ENCODE measurements around the gene CXorf65.

The CXorf65 gene

DNA sequence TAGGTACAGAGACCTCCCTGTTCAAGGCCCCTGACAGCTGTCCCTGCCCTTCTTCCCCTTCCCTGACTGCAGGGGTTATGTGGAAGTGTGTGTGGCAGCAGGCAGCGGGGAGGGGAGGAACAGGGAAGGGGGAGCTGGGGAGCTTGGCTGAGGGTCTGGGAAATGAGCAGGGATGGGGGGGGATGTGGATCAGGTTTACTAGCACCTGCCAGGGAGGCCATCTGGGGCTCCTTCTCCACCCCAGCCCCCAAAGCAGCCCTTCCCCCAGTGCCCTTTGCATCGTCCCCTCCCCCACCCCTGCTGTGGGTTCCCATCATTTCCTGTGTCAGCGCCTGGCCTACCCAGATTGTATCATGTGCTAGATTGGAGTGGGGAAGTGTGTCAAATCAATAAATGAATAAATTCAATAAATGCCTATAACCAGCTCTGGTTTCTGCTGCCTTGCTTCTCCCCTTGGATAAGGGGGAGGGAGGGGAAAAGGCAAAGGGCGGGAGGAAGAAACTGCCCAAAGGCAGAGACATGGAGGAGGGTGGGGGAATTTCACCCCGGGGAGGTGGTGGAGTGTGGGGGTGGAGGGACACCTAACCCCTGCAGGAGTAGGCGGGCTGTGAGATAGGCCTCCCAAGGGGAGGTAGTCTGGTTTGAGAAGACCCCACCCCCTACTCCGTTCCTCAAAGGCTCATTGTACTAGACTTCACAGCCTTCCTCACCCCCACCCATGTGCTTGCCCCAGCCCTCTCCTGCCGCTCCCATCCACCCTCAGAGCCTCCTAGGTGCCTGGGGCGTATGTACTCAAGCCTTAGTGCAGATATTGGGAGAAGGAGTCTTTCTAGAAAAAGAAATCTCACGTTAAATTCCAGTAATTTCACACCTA, 3.2 kb downstream of the CXorf65 start:
- Histone ChIP-seq H3K27me3 (ENCODE audit: control insufficient read depth, insufficient read depth, low read length) (peaks cover 4% of the 10 kb centered on the region), H3K9ac (ENCODE audit: low read depth, low read length) (no peak overlapping the region), H3K9me3 (replicated peaks; ENCODE audit: low read length) (no peaks in the 10 kb centered on the region), H3K4me2 (ENCODE audit: low read length) (no peak overlapping the region), H3K4me3 (ENCODE audit: low read length) (no peak overlapping the region), H3K4me1 (ENCODE audit: control insufficient read depth, insufficient read depth, low read length) (peaks cover 7% of the 10 kb centered on the region), H3K36me3 (ENCODE audit: insufficient read depth, low read length) (no peaks in the 10 kb centered on the region)

DNA sequence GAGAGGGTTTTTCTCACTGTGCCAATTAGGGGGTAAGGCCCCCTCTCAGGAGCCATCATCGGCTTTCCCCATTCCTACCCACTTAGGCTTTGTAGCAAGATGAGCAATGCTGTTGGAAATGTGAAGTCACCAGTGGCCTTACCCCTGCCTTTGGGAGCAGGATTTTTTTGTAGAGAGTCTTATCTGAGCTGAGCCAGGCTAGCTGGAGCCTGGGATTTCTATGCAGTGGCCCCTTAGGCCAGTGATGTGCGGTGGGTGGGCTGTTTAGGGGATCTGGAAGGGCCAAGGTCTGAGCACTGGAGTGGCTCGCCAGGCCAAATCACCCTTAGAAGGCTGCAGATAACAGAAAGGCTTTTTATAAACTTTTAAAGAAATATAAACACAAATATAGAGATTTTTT, 4.2 kb downstream of the CXorf65 start:
- Histone ChIP-seq H3K36me3 (ENCODE audit: insufficient read depth, low read length) (no peaks in the 10 kb centered on the region), H3K4me1 (ENCODE audit: control insufficient read depth, insufficient read depth, low read length) (peaks cover 7% of the 10 kb centered on the region), H3K9ac (ENCODE audit: low read depth, low read length) (no peak overlapping the region), H3K27me3 (ENCODE audit: control insufficient read depth, insufficient read depth, low read length) (peaks cover 3% of the 10 kb centered on the region), H3K4me2 (ENCODE audit: low read length) (no peak overlapping the region), H3K4me3 (ENCODE audit: low read length) (no peak overlapping the region), H3K9me3 (replicated peaks; ENCODE audit: low read length) (no peaks in the 10 kb centered on the region)

DNA sequence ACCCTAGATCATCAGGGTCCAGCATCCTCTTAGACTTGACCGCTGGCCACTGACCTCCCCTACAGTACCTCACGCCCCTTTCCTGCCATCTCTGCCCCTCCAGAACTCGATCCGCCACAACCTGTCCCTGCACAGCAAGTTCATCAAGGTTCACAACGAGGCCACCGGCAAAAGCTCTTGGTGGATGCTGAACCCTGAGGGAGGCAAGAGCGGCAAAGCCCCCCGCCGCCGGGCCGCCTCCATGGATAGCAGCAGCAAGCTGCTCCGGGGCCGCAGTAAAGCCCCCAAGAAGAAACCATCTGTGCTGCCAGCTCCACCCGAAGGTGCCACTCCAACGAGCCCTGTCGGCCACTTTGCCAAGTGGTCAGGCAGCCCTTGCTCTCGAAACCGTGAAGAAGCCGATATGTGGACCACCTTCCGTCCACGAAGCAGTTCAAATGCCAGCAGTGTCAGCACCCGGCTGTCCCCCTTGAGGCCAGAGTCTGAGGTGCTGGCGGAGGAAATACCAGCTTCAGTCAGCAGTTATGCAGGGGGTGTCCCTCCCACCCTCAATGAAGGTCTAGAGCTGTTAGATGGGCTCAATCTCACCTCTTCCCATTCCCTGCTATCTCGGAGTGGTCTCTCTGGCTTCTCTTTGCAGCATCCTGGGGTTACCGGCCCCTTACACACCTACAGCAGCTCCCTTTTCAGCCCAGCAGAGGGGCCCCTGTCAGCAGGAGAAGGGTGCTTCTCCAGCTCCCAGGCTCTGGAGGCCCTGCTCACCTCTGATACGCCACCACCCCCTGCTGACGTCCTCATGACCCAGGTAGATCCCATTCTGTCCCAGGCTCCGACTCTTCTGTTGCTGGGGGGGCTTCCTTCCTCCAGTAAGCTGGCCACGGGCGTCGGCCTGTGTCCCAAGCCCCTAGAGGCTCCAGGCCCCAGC, 5.7 kb downstream of the CXorf65 start:
- Histone ChIP-seq H3K9me3 (replicated peaks; ENCODE audit: low read length) (no peaks in the 10 kb centered on the region), H3K36me3 (ENCODE audit: insufficient read depth, low read length) (no peaks in the 10 kb centered on the region), H3K27me3 (ENCODE audit: control insufficient read depth, insufficient read depth, low read length) (peaks cover 3% of the 10 kb centered on the region), H3K4me1 (ENCODE audit: control insufficient read depth, insufficient read depth, low read length) (peaks cover 7% of the 10 kb centered on the region), H3K9ac (ENCODE audit: low read depth, low read length) (no peak overlapping the region), H3K4me3 (ENCODE audit: low read length) (no peak overlapping the region), H3K4me2 (ENCODE audit: low read length) (no peak overlapping the region)

DNA sequence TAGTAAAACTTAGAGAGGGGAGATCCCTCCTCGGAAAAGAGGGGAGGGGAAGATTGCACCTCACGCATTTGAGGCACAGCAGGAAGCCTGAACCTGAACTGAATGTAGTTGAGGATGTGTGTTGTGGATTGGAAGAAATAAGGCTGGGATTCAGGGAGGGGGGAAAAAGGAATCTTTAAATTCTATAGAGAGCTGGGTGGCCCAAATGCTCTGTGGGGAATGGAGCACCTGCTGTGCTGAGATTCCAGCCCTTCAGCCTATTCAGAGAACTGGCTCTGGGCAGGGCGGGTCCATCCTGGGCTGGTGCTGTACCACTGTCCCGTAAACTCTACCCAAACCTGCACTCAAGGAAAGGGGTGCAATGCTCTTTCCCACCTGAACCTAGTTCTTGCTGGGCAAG, 6.8 kb downstream of the CXorf65 start:
- peaks cover 3% of the 10 kb centered on the region for H3K27me3 ChIP-seq (ENCODE audit: control insufficient read depth, insufficient read depth, low read length)
- no peaks in the 10 kb centered on the region for H3K9me3 ChIP-seq (replicated peaks; ENCODE audit: low read length)
- H3K4me2 ChIP-seq (ENCODE audit: low read length), result no peak overlapping the region
- no peak overlapping the region for H3K9ac ChIP-seq (ENCODE audit: low read depth, low read length)
- no peak overlapping the region for H3K4me3 ChIP-seq (ENCODE audit: low read length)
- no peaks in the 10 kb centered on the region for H3K36me3 ChIP-seq (ENCODE audit: insufficient read depth, low read length)
- peaks cover 7% of the 10 kb centered on the region for H3K4me1 ChIP-seq (ENCODE audit: control insufficient read depth, insufficient read depth, low read length)

DNA sequence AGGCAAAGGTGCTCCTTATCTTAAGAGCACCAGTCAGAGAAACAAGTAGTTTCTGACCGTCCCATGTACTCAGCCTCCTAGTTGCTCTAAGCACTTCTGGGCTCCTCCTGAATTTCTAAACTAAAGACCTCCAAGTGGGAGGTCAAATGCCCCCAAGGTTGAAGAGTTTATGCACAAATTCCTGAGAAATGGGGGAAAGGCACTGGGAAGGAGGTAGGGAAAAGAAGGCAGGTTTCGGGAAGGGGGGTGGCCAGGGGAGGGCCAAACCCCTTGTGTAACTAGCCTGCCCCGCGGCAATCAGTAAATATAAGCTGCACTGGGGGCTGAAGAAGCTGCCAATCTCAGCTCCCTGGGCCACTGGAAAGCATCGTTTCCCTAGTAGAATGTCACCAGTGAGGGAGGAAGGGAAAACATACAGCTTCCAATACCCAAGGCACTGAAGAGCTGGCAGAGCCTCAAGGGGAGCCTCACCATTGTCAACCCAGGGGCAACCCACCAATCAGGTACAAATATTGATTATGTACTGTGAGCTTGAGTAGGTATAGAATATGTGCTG, 7.5 kb downstream of the CXorf65 start:
- H3K27me3 ChIP-seq (ENCODE audit: control insufficient read depth, insufficient read depth, low read length), result no peaks in the 10 kb centered on the region
- peaks cover 7% of the 10 kb centered on the region for H3K4me1 ChIP-seq (ENCODE audit: control insufficient read depth, insufficient read depth, low read length)
- no peaks in the 10 kb centered on the region for H3K36me3 ChIP-seq (ENCODE audit: insufficient read depth, low read length)
- no peak overlapping the region for H3K4me3 ChIP-seq (ENCODE audit: low read length)
- H3K4me2 ChIP-seq (ENCODE audit: low read length), result no peak overlapping the region
- H3K9ac ChIP-seq (ENCODE audit: low read depth, low read length), result no peak overlapping the region
- H3K9me3 ChIP-seq (replicated peaks; ENCODE audit: low read length), result no peaks in the 10 kb centered on the region

DNA sequence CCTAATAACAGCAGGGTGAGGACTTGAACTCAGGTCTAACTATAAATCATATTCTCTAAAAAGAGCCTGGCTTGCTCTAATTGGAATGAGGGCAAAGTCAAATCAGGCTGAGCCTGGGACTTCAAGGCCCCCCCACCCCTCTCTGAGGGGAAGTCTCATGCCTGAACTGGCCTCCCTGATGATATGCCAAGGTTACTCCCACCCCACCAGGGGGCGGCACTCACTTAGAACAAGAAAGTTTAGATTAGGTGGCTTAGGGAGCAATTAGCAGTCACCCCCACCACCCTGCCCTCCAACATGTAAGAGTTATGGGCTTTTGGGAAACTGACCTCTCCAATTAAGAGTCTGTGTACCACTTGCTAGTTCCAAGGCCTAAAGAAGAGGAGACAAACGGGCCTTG, 8.2 kb downstream of the CXorf65 start:
- peaks cover 3% of the 10 kb centered on the region for H3K4me1 ChIP-seq (ENCODE audit: control insufficient read depth, insufficient read depth, low read length)
- H3K4me2 ChIP-seq (ENCODE audit: low read length), result no peak overlapping the region
- H3K4me3 ChIP-seq (ENCODE audit: low read length), result no peak overlapping the region
- no peak overlapping the region for H3K9ac ChIP-seq (ENCODE audit: low read depth, low read length)
- H3K27me3 ChIP-seq (ENCODE audit: control insufficient read depth, insufficient read depth, low read length), result no peaks in the 10 kb centered on the region
- no peaks in the 10 kb centered on the region for H3K36me3 ChIP-seq (ENCODE audit: insufficient read depth, low read length)
- no peaks in the 10 kb centered on the region for H3K9me3 ChIP-seq (replicated peaks; ENCODE audit: low read length)

DNA sequence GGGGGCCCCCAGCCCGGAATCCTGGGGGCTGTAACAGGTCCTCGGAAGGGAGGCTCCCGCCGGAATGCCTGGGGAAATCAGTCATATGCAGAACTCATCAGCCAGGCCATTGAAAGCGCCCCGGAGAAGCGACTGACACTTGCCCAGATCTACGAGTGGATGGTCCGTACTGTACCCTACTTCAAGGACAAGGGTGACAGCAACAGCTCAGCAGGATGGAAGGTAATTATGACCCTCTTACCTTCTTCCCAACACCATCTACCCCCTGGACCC, 9.8 kb downstream of the CXorf65 start:
- no peaks in the 10 kb centered on the region for H3K9me3 ChIP-seq (replicated peaks; ENCODE audit: low read length)
- H3K27me3 ChIP-seq (ENCODE audit: control insufficient read depth, insufficient read depth, low read length), result no peaks in the 10 kb centered on the region
- H3K4me2 ChIP-seq (ENCODE audit: low read length), result peak overlapping the region; percentile 89
- H3K9ac ChIP-seq (ENCODE audit: low read depth, low read length), result peak overlapping the region; percentile 57
- no peaks in the 10 kb centered on the region for H3K4me1 ChIP-seq (ENCODE audit: control insufficient read depth, insufficient read depth, low read length)
- no peaks in the 10 kb centered on the region for H3K36me3 ChIP-seq (ENCODE audit: insufficient read depth, low read length)
- peak overlapping the region; percentile 84 for H3K4me3 ChIP-seq (ENCODE audit: low read length)

DNA sequence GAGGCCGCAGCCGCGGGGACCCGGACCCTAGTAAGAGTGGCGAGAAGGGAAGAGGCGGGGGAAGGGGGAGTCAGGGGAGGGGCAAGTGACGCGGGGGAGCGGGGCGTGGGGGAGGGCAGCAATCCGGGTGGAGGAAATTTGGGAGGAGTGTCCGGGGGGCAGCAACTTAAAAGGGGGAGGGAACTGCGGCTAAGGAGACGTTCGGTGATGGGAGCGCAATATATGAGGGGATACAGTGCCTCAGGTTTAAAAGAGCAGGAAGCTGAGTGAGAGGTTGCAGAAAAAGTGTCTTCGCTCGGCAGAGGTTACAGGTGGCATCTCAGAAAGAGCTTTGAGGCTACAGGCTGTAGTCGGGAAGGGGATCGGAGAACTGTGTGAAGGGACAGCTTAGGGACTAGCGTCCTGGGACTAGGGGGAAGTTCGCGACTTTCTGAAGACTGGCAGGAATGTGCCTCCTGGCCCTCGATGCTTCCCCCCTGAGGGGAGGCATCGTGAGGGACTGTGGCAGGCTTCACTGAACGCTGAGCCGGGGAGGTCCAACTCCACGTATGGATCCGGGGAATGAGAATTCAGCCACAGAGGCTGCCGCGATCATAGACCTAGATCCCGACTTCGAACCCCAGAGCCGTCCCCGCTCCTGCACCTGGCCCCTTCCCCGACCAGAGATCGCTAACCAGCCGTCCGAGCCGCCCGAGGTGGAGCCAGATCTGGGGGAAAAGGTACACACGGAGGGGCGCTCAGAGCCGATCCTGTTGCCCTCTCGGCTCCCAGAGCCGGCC, 10.4 kb downstream of the CXorf65 start:
- peak overlapping the region; percentile 89 for H3K4me2 ChIP-seq (ENCODE audit: low read length)
- peak overlapping the region; percentile 57 for H3K9ac ChIP-seq (ENCODE audit: low read depth, low read length)
- no peaks in the 10 kb centered on the region for H3K36me3 ChIP-seq (ENCODE audit: insufficient read depth, low read length)
- H3K4me3 ChIP-seq (ENCODE audit: low read length), result peak overlapping the region; percentile 84
- H3K27me3 ChIP-seq (ENCODE audit: control insufficient read depth, insufficient read depth, low read length), result no peaks in the 10 kb centered on the region
- H3K9me3 ChIP-seq (replicated peaks; ENCODE audit: low read length), result no peaks in the 10 kb centered on the region
- H3K4me1 ChIP-seq (ENCODE audit: control insufficient read depth, insufficient read depth, low read length), result no peaks in the 10 kb centered on the region

DNA sequence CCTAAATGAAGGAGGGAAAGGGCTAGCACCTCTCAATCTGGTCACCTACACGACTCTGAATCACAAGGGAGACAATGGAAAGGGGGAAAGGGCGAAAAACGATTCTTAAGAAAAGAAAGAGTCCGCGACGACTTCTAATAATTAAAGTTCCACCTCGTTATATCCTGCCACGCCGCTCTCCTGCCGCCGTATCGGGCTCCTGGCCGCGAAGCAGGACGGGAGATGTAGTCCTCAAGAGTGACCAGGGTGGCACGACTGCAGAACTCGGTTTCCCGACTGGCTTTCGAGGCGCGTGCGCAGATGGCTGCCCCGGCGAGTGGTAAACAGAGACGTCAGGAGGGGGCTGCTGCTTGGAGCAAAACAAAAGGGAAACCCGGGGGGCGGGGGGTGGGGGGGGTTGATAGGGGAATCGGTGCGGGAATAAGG, 11.0 kb downstream of the CXorf65 start, which contains the start of gene FOXO4:
Gene FOXO4, plus strand, starts transcription at position 297 of the 426 bp plus-strand sequence. CDS start 678 bp downstream, outside the sequence.
- Histone ChIP-seq H3K9me3 (replicated peaks; ENCODE audit: low read length) (no peaks in the 10 kb centered on the region), H3K27me3 (ENCODE audit: control insufficient read depth, insufficient read depth, low read length) (no peaks in the 10 kb centered on the region), H3K9ac (ENCODE audit: low read depth, low read length) (peak within 1 kb of the TSS; percentile 75), H3K4me1 (ENCODE audit: control insufficient read depth, insufficient read depth, low read length) (no peaks in the 10 kb centered on the region), H3K4me3 (ENCODE audit: low read length) (peak within 1 kb of the TSS; percentile 84), H3K4me2 (ENCODE audit: low read length) (peak within 1 kb of the TSS; percentile 89), H3K36me3 (ENCODE audit: insufficient read depth, low read length) (no peaks in the 10 kb centered on the region)

DNA sequence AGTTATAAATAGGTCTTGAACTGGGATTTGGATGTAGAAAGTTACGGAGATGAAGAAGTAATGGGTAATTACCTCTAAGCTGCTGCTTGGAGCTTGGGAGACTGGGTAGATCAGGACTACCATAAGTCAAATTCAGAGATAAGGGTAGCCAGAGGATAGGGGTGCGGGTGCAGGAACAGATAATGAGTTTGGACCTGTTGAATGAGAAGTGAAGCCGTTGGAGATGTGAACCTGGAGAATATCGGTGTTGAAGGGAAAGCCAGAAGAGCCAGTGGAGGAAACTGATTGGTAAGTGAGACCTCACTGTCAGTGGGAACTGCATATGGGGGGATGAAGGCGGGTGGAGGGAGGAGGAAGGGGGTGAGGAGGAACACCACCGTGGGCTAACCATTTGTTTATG, 11.5 kb downstream of the CXorf65 start:
- Histone ChIP-seq H3K4me3 (ENCODE audit: low read length) (peak overlapping the region; percentile 84), H3K9me3 (replicated peaks; ENCODE audit: low read length) (no peaks in the 10 kb centered on the region), H3K36me3 (ENCODE audit: insufficient read depth, low read length) (no peaks in the 10 kb centered on the region), H3K4me2 (ENCODE audit: low read length) (peak overlapping the region; percentile 78), H3K4me1 (ENCODE audit: control insufficient read depth, insufficient read depth, low read length) (no peaks in the 10 kb centered on the region), H3K27me3 (ENCODE audit: control insufficient read depth, insufficient read depth, low read length) (no peaks in the 10 kb centered on the region), H3K9ac (ENCODE audit: low read depth, low read length) (peak overlapping the region; percentile 75)

DNA sequence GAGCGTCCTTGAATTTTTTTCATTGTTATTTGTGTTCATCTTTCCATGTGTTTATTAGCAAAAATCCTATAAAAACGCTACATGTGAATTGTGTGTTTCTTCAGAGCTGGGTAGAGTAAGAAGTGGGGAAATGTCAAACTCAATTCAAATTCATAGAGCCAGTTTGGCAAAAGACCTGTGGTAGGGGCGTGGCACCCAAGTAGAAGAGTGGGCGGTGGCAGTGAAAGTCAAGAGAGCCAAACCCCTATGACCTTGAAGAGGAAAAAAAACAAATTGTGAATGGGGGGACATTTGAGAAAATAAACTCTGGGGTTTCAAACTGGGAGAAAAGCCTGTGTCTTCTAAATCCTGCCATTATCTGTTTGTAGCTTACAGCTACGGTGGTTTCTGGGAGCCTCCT, 15.3 kb downstream of the CXorf65 start:
- H3K4me3 ChIP-seq (ENCODE audit: low read length), result no peak overlapping the region
- no peak overlapping the region for H3K9ac ChIP-seq (ENCODE audit: low read depth, low read length)
- no peak overlapping the region for H3K4me2 ChIP-seq (ENCODE audit: low read length)
- H3K27me3 ChIP-seq (ENCODE audit: control insufficient read depth, insufficient read depth, low read length), result no peaks in the 10 kb centered on the region
- no peaks in the 10 kb centered on the region for H3K36me3 ChIP-seq (ENCODE audit: insufficient read depth, low read length)
- H3K4me1 ChIP-seq (ENCODE audit: control insufficient read depth, insufficient read depth, low read length), result no peaks in the 10 kb centered on the region
- H3K9me3 ChIP-seq (replicated peaks; ENCODE audit: low read length), result no peaks in the 10 kb centered on the region
